Activated CD4-positive, alpha-beta T cell treated with anti-CD3 and anti-CD28 coated beads, Interleukin-2, Interleukin-6, amounts not matched to agents 100 ng/mL and 50 ng/mL, durations not matched to agents 16 hours and 8 hours (primary cell): Measurements from ENCODE around the gene RALGDS.

Experiments used
- DNase-seq: peaks from one replicate; pipeline ENCODE4 v3.0.0-alpha.2; 2020

Gene RALGDS

DNA sequence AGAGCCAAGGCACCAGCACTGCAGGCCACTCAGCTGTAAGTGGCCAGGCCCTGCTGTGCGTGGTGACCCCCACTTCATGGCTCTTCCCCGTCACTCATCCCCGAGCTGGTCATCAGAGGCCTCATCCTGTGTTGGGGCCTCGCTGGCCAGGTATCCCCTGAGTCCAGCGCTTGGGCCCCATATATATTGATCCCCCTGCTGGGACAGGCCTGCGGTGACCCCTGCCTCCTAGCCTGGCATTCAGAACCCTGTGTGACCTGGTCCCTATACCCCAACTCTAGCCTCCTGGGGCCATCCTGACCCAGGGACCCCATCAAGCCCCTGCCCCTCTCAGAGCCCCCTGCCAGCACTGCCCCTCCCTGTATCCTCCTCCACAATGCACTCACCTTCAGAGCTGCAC is 30.0 kb upstream of the RALGDS start:
- no peak for DNase-seq

DNA sequence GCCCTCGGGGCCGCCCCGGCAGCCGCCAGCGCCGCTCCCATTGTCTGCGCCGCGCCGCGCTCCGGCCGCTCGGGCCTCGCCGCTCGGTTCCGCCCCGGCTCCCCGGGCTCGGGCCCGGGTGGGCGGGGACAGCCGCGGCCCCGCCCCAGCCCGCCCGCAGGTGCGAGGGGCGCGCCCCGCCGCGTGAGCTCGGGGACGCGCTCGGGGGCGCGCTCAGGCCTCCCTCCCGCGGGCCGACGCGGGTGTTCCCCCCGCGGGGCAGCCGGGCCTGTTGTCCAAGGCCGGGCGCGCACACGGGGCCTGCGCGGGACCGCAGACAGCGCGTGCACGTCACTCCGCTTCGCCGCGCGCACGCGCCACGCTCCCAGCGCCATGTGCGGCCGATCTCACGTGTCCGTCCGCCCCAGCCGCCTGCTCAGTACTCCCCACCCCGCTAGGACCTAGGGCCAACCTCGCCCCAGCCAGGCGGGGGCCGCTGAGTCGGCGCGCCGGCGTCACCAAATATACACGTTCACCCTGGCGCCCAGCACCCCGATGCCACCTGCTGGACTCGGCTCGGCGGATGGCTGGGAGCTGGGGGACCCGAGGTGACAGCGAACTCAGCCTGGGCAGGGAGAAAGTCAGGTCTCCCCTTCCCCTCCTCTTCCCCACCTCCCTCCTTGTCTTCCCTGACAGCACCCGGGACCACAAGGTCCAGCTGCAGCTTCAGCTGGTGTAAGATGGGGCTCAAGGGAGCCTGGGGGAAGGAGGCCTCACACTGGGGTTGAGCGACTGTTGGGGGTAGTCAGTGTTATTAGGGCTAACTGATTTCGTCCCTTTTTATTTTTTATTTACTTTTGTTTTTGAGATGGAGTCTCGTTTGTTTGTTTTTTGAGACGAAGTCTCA is 28.3 kb upstream of the RALGDS start:
- peak; percentile 91 for DNase-seq

DNA sequence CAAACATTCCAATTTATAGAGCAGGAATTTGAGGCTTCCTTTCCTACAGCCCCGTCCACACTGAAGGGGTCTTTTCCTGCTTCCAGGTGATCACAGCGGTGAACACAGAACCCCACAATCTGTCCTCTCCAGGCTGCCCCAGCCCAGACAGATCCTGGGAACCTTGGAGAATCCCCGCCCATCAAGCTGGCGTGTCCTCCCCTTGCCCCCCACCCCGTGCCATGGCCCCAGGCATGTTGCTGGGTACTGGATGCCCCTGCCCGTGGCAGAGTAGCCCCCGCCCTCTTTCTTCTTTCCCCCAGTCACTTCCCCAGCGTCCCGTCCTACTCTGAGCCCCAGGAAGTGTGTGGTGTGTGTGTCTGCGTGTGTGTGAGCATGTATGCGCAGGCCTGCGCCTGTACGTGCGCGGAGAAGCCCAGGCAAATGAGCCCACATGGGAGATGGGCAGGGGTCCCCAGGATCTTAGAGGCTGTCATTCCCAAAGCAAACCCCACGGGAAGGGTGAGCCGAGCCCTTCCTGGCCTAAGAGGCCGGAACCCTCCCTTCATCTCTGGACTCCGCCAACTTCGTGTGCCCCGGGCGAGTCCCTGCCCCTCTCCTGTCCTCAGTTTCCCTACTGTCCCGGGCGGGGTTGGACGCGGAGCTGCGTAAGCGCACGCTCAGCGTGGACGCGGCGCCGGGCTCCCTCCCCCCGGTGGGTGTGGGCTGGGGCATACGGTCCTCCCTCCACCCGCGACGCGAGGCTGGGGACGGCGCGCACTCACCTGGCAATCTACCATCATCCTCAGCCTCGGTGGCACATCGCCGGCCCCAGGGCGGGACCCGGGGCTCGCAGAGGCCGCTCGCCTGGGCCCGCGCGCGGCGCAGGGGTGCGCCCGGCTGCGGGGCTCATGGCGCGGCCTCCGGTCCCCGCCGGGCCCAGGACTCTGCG is 27.4 kb upstream of the RALGDS start:
- peak; percentile 65 for DNase-seq

DNA sequence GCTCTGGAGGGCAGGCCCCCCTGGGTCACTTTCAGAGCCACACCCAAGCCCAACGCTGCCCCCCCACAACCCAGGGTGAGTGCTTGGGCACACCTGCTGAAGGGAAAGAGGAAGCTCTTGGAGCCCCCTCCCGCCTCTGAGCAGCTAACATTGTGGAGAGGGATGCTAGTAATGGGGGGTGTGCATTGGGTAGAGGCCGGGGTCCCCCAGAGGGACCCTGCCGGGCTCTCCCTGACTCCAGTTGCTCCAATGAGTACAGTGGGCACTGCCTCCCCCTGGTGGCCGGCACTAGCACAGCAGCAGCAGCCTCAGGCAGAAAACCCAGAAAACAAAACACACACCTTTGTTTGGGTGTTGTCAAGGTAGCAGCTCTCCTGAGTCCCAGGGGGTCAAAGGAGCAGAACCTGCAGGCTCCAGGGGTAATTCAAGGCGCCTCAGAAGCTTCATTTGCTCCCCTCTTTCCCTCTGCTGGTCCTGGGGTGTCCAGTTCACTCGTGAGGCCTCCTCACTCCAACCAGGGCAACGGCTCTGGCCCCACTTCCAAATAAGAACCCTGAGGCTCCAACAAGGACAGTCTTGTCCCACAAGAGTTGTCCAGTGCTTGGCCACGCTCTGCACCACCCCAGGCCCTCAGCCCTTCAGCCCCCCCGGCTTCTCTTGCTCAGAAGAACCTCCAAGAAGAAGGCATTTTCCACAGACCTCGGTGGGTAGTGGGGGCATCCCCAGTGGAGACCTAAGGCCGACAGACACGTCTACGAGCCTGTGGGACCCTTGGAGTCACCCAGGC is 26.6 kb upstream of the RALGDS start:
- DNase-seq, result peak; percentile 90

DNA sequence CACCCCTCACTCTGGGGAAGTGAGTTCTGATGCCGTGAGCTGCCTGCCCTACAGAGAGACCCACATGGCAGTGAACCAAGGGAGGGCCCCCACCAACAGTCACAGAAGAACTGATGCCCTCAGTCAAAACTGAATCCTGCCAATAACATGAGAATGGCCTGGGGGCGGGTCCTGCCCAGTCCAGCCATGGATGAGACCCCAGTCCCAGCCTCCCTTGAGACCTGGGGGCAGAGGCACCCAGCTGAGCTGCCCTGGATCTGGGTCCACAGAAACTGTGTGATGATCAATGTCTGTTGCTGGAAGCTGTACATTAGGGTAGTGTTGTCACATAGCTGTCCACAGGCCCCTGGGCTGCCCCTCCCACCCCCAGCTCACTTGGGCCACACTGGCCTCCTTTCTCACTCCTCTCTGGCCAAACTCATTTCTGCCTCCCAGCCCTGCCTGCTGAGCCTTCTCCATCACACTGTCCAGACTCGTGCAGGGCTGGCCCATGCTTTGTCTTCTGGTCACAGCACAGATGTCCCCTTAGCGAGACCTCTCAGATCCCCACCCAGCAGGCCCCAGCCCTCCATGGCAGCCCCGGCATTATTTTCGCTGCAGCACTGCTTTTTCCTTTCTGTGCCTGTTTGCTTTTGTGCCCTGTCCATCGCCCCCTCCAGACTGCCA is 25.8 kb upstream of the RALGDS start:
- DNase-seq, result no peak

DNA sequence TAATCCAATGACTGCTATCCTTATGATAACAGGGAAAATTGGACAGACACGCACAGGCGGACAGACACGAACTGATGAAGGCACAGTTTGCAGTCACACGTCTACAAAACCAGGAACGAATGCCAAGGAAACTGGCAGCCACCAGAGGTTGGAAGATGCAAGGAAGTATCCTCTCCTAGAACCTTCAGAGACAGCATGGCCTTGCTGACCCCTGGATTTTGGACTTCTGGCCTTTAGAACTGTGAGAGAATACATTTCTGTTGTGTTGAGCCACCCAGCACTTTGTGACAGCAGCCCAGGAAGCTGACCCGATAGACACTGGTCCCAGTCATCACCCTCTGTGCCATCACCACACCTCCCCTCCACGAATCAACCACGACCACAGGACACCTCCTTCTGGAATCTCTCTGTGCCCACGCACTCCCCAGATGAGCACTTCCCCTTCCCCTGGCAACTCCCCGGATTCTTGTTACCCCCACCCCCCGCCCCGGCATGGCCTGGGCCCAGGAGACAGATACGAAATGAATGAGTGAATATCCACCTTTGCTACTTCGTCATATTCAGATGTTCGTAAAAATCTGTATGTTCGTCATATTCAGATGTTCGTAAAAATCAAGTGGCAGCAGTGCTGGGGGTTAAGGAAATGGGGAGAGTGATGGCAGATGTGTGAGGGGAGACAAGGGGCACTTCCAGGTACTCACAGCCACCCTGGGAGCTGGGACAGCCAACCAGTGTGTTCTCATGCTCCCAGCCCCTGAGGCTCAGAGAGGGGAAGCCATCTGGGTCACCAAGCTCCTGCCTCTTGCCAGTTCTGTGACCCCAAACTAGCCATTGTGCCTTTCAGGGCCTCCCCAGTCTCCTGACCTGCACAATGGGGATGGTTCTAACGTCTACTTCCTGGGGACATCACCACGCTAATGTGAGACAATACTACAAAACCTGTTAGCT is 24.1 kb upstream of the RALGDS start:
- no peak for DNase-seq

DNA sequence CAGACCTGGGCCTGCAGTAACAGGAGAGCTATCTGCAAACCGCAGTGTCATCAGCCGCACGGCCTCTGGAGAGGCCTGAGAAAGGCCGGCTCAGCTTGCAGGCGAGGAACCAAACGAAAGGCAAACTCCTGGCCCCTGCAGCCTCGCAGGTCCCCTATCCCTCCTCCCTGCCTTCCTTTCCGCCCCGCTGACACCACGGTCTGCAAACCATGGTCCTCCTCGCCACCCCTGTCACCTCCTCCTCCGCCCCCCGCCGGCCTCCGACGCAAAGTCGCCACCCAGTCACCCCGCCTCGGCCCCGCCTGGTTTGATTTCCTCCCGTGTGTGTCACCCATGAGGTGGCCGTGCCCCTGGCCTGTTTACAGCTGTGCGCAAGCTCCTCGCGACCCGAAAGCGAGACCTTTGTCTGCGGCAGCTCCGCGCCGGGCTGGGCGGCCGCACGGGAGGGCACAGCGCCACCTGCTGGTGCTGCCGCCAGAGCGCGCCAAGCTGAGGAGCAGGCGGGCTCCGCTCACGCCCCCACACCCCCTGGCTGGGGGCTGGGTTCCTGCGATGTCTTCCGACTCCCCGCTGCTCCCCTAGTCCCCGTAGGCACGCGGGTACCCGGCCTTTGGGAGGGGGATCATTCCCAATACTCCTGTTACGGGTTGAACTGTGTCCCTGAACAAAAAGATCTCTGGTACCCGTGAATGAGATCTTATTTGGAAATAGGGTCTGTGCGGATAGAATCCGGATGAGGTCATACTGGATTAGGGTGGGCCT is 23.3 kb upstream of the RALGDS start:
- peak; percentile 97 for DNase-seq

DNA sequence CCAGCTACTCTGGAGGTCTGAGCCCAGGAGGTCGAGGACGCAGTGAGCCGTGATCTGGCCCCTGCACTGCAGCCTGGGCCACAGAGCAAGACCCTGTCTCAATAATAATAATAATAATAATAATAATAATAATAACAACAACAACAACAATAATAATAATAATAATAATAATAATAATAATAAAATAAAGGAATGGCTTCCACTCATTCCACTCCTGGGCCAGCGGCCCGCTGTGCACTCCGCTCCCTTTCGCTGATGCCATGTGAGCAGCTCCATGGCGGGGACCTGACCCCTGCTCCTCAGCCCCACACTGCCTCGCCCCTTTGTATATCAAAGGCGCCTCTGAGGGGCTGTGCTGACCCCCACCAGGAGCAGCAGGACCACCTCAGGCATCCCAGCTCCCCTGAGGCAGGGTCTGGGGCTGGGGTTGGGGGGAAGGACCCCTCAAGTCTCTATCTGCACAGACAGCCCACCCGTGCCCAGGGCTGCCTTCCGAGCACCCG is 22.6 kb upstream of the RALGDS start:
- no peak for DNase-seq

DNA sequence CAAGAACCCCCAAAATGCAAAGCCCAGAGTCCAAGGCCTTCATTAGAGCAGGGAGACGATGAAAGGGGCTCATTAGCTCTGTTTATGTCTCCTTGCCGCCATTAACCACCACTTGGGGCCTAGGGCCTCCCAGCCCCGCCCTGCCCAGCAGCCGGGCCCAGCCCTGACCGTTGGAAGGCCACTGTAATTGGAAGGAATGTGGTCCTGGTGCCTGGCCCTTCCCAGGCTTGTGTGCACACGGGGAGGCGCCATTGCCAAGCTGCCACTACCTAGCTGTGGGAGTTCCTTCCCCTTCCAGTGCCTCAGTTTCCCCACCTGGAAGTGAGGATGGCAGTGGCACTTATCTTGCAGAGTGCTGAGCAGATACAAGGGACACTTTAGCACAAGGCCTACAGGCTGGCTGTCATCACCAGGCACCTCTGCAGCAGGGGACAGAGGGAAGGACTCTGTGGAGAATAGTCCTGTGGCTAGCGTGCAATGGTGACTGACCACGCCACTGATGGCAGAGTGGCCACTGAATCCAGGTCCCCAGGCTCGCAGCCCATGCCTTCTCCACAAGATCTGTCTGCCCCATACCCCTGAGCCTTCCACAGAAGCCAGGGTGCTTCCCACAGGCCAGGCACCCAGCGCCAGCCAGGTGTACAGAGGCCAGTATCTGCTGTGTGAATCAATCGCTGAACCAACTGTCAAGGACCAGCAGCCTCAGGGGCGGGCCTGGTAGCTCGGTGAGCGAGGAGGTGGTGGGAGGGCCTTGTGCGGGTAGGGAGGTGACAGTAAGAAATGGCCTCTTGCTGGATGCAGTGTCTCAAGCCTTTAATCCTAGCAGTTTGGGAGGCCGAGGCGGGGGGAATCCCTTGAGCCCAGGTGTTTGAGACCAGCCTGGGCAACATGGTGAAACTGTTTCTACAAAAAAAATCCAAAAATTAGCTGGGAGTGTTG is 21.9 kb upstream of the RALGDS start:
- peak; percentile 55 for DNase-seq

DNA sequence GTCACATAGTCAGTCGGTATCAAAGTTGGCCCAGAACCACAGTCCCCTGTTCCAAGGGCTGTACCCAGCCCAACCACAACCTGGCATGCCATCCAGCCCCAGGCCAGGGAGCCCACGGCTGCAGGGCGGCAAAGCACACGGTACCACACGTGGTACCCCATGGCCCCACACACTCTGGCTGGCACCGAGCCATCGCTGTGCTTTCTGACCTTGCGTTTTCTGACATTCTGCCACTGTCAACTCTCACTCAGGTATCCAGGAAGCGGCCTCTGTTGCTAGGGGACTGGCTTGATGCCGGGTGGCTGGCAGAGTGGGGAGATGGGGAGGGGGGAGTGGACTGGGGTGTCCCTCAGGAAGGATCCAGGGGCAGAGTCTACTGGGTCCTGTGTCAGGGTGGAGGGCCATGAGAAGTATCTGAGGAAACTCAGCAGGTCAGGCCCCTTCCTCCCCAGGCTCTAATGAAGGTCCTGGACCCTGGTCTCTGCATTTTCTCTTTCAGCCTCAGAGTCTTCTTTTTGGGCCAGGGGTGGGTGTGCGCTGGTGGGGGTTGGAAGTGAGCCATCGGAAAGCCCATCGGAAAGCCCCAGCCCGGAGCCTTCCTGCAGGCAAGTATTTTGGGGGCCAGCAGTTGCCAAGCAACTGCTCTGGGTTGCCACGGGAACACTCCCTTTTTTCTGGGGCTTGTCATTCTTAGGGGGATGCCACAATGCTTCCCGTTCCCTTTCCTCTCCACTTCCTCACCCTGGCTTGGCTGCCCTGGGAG is 21.0 kb upstream of the RALGDS start:
- DNase-seq, result peak; percentile 77

DNA sequence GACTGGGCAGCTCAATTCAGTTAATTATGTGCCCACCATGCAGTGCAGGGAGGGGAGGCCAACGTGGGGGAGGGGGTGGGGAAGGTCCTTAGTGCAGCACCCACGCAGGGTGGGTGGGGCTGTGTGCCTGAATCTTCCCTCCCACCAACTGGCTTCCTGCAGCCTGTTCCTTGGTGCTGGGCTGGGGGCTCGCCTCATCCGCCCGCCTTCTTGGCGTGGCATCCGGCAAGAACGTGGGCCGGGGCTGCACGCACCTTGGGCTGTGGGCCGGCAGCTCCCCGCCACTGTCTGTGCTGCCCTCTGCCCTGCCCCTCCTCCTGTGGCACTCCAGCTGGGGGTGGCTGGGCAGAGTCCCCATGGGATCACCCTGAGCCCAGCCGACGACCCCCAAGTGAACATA is 19.6 kb upstream of the RALGDS start:
- no peak for DNase-seq

DNA sequence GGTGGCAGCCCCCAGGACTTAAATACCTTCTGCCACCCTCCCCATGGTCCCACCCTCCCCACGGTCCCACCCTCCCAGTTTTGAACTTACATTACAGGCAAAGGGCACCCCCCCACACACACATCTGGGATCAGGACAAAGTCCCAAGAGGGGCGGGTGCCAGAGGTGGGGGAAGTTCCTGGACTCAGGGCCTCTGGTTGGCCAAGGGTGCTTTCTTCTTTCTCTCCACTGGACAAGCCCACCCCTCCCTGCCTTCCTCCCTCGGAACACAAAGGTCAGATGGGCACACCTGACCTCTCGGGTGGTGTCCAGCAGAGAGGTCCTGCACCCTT is 19.1 kb upstream of the RALGDS start:
- DNase-seq, result no peak

DNA sequence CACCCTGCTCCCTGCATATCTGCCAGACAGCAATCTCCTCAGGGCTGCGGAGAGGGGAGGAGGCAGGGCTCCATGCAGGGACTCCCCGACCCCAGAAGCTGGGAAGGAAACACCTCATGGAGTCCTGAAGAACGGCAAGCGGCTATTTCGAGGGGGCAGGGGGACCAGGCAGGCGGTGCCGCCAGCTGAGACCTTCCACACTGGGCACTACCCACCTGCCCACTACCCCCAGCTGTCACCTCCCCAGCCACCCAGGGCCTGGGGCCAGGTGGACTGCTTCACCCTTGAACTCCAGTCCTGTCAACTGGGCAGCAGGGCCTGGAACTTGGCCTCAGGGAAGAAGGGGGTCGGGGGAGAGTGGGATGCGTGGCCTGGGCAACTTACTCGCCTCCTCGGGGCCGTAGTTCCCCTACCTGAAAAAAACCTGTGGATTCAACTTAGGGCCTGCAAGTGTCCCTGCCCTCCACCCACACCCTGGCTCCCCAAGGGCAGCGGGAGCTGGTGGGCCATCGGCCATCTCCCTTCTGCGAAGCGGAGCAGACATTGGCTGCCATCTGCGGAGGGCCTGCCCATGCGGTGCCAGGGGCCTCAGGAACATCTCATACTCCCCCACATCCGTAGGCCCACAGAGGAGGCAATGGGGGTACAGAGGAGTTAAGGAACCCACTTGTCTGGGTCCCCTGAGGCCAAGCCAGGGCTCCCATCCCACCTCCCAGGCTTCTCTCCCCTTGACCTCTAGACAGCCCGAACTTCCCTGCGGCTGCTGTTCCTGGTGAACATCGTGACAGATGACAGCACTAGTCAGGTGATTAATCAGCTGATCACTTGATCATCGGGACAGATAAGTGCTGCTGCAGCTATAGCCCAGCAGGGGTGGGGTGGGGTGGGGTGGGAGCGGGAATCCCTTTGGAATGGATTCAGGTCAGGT is 18.5 kb upstream of the RALGDS start:
- DNase-seq, result no peak

DNA sequence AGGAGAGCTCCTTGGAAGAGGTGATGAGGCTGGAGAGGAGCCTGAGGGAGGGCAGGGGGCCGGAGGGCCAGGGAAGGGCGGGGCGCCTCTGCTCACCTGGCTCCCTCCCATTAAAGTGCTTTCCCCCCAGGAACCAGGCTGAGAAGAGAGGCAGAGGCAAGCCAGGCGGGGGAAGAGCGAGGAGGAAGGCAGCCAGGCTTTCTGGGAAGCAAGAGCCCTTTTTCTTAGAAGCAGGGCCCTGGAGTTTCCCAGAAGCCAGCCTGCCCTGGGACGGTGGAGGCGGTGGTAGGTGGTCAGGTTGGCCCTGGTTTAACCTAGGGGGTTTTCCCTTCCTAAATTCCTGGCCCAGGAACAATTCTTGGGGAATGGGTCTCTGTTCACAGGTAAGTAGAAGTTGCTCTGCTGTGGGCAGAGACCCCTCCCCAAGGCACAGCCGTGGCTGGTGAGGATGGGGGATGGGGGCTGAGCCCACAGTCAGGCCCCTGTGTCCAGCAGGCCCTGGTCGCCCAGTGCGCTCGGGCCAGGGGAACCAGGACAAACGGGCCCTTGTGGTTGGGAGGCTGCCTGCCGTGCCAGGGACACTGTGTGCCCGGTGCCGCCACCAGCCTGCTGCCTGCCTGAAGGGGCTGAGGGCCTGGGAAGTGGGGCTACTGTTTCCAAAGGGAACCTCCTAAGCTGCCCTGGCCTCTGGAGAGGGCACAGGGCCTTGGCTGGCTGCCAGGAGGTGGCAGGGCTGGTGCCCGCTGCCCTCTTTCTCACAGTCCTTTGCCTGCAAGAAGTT is 16.6 kb upstream of the RALGDS start:
- peak; percentile 66 for DNase-seq

DNA sequence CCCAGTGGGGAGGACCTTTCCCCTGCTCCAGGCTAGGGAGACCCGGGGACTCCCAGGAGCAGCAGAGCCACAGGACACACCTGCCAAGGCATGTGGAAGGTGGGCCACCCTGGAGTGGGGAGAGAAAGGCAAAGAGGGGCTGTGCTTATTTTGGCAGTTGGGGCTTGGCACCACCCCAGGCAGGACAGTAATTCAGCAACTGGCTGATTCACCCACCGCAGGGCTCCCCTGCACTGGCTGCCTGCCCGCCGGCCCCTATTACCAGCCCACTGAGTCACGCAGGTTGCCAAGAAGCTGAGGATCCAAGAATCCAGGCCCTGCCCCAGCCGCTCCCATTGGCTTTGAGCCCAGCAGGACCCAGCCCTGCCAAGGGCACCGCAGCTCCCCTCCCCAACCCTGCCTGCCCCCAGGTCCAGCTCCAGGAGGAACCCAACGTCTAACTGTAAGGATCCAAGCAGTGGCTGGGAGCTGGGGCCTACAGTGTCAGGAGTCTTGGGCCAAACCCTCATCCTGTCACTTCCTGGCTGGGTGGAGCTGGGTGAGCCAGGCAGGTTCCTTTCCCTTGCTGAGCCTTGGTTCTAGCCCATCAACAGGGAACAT is 14.2 kb upstream of the RALGDS start:
- peak; percentile 89 for DNase-seq
